ENCODE measurements around the gene CDH23. TPM values are rescaled to one million over a fixed set of nuclear protein-coding genes. Genes with fewer than 3 reads are reported as not detected.

CDH23 gene
- total and polyA plus RNA-seq, 8 donors, result 3.4 to 64.6 (median 9.9) TPM

DNA sequence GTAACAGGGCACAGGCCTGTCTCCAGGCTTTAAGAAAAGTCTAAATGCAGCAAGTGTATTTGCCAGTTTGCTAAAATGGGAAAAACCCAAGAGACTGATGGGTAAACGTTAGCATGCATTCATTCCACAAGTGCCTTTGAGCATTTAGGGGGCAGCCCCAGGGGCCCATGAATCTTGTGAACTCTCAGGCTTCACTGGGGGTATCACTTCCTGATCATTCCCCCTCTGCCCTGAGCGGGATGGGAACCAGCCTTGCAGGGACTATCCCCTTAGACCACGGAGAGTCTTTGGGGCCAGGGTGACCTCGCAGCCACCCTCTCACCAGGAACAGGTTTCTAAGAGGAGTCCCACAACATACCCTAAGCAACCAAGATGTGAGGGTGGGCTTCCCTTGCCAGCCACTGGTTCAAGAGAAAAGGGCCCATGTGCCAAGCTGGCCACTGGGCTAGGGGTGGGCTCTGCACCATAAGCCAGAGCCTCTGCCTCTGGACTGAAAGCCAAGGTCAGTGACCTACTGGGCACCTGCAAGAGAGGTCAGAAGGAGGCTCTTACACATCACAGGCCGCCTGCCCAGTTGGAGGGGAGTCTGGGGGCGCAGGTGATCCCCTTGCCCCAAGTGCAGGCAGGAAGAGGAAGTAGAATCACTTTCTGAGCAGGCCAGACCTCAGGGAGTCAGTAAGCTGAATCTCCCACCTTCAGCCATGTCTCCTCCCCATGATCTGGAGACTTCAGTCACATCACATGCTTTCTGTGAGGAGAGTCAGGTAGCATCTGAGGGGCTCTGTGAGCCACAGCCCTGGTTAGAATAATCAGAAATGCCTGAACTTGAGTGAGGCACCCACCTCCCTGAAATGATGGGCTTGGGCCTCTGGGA lies 247.8 kb downstream of the CDH23 start:
- TF ChIP-seq, protein P1, sequence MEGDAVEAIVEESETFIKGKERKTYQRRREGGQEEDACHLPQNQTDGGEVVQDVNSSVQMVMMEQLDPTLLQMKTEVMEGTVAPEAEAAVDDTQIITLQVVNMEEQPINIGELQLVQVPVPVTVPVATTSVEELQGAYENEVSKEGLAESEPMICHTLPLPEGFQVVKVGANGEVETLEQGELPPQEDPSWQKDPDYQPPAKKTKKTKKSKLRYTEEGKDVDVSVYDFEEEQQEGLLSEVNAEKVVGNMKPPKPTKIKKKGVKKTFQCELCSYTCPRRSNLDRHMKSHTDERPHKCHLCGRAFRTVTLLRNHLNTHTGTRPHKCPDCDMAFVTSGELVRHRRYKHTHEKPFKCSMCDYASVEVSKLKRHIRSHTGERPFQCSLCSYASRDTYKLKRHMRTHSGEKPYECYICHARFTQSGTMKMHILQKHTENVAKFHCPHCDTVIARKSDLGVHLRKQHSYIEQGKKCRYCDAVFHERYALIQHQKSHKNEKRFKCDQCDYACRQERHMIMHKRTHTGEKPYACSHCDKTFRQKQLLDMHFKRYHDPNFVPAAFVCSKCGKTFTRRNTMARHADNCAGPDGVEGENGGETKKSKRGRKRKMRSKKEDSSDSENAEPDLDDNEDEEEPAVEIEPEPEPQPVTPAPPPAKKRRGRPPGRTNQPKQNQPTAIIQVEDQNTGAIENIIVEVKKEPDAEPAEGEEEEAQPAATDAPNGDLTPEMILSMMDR (IDR thresholded peaks at IDR 0.05), result no peak
- DNase-seq, result no peak
- ATAC-seq, result no peak
- no peak overlapping the region for H3K27ac ChIP-seq
- H3K9me3 ChIP-seq, result no peaks in the 10 kb centered on the region
- WGBS, 2 donors, result 78 to 87% methylated on average over 6 of the region's 6 CpGs
- H3K4me1 ChIP-seq, result peaks cover 0 to under 1% (median 0%) of the 10 kb centered on the region in 3 donors
- no peaks in the 10 kb centered on the region for H3K36me3 ChIP-seq
- intact Hi-C loops (cut with DNase I), result no loop called here
- no peaks in the 10 kb centered on the region for H3K27me3 ChIP-seq
- no peak for FAIRE-seq
- no peak overlapping the region for H3K4me3 ChIP-seq

DNA sequence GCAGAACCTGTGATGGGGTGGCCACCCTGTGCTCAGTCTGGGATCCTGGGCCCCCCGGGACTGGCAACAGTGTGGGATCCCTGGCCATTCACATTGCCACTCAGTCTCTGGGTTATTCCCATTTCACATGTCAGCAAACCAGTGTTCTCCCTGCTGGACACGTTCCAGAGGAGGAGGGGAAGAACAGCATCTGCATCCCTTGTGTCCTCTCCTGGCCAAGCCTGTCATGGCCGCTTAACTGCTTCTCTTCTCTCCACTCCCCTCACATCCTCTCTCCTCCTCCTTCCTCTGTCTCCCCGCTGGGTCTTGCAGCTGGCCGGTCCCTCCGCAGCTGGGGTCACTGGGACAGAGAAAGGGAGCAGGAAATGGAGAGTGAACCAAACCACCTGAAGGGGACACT lies 248.5 kb downstream of the CDH23 start:
- H3K27ac ChIP-seq, result no peak overlapping the region
- WGBS, 2 donors, result 72 to 73% methylated on average over 6 of the region's 6 CpGs
- no peak for ATAC-seq
- DNase-seq, result no peak
- H3K27me3 ChIP-seq, result no peaks in the 10 kb centered on the region
- H3K4me3 ChIP-seq, result no peak overlapping the region
- intact Hi-C loops (cut with DNase I), result no loop called here
- FAIRE-seq, result no peak
- TF ChIP-seq, protein P1 (IDR thresholded peaks at IDR 0.05), result no peak
- H3K36me3 ChIP-seq, result no peaks in the 10 kb centered on the region
- no peaks in the 10 kb centered on the region for H3K4me1 ChIP-seq
- H3K9me3 ChIP-seq, result no peaks in the 10 kb centered on the region

GRCh38 chr10:71646037-71646436 lies 249.3 kb downstream of the CDH23 start:
- Histone ChIP-seq H3K27ac (no peak overlapping the region), H3K4me1 (no peaks in the 10 kb centered on the region), H3K27me3 (no peaks in the 10 kb centered on the region), H3K9me3 (no peaks in the 10 kb centered on the region), H3K4me3 (no peak overlapping the region), H3K36me3 (no peaks in the 10 kb centered on the region)
- 77 to 89% methylated on average over 6 of the region's 6 CpGs for WGBS, 2 donors
- FAIRE-seq (no peak), ATAC-seq (no peak), DNase-seq (no peak)
- TF ChIP-seq, protein P1 (IDR thresholded peaks at IDR 0.05), result no peak
- intact Hi-C loops (cut with DNase I), result no loop called here

DNA sequence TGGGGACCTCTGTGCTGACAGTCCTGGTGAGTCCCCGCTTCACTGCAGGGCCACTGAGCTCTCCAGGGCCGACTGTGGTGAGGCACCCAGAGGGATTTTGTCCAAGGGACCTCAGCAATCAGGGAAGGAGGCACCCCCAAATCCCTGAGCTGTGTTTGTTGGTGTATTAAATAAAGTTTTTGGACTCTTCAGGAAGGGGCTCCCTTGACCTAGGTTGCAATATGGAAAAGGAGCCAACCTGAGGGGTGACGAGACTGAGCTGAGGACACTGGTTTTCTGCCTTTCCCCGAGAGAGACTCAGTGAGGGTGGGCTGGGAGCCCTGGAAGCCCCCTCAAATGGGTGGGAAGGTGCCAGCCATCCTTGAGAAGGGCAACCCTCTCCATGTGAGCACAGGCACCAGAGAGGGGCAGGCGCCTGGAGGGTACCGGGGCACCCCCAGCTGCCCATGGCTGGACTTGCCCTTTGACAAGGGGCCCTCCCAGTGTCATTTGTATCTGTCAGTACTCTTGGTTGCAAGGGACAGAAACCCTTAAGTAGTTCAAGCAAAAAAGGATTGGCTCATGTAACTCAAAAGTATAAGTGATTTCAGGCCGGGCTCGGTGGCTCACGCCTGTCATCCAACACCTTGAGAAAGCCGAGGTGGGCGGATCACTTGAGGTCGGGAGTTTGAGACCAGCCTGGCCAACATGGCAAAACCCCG lies 250.0 kb downstream of the CDH23 start:
- DNase-seq, result no peak
- ATAC-seq, result no peak
- Histone ChIP-seq H3K36me3 (no peaks in the 10 kb centered on the region), H3K9me3 (no peaks in the 10 kb centered on the region), H3K27me3 (no peaks in the 10 kb centered on the region), H3K27ac (no peak overlapping the region), H3K4me3 (no peak overlapping the region), H3K4me1 (no peaks in the 10 kb centered on the region)
- intact Hi-C loops (cut with DNase I), result no loop called here
- FAIRE-seq, result no peak
- TF ChIP-seq, protein P1 (IDR thresholded peaks at IDR 0.05), result no peak
- WGBS, 2 donors, result 67 to 80% methylated on average over 13 of the region's 13 CpGs
